Stomach (tissue), 4 donors: ENCODE data around the gene CACNA2D3.

Source experiments
- EP300 ChIP-seq: sonication (generic); formaldehyde crosslinking; IDR thresholded peaks from one replicate; pipeline ENCODE4 v1.6.1; 2017; ENCODE audit warnings: antibody characterized with exemption
- TF ChIP-seq, protein P1 (sequence below), 7 experiments: fragments of 450-650 bp in 4 of 7; fragments of 200-600 bp in 3 of 7; sonication (generic) in 3 of 7; IDR thresholded peaks; one replicate each; pipeline ENCODE4 v1.5.1; 2016 to 2019; ENCODE audit warnings: antibody characterized with exemption in 7 of 7, control low read depth in 2 of 7, mild to moderate bottlenecking in 1 of 7

GRCh38 chr3:54309601-54310000 is 187.2 kb downstream of the CACNA2D3 start:
- no peak for TF ChIP-seq EP300
- TF ChIP-seq, protein P1, sequence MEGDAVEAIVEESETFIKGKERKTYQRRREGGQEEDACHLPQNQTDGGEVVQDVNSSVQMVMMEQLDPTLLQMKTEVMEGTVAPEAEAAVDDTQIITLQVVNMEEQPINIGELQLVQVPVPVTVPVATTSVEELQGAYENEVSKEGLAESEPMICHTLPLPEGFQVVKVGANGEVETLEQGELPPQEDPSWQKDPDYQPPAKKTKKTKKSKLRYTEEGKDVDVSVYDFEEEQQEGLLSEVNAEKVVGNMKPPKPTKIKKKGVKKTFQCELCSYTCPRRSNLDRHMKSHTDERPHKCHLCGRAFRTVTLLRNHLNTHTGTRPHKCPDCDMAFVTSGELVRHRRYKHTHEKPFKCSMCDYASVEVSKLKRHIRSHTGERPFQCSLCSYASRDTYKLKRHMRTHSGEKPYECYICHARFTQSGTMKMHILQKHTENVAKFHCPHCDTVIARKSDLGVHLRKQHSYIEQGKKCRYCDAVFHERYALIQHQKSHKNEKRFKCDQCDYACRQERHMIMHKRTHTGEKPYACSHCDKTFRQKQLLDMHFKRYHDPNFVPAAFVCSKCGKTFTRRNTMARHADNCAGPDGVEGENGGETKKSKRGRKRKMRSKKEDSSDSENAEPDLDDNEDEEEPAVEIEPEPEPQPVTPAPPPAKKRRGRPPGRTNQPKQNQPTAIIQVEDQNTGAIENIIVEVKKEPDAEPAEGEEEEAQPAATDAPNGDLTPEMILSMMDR (IDR thresholded peaks at IDR 0.05), result no peak
